CD4-positive, alpha-beta T cell (primary cell): Measurements from ENCODE around the gene CHRNG. TPM values are rescaled to one million over a fixed set of nuclear protein-coding genes. Genes with fewer than 3 reads are reported as not detected.

Experiments used
- ATAC-seq: fragments of 200-7000 bp; cut with Tn5 transposase; one replicate; pipeline ENCODE4 v1.10.0; 2022; ENCODE audit warnings: mild to moderate bottlenecking; ENCODE audit not compliant: poor library complexity
- CTCF ChIA-PET: fragments of 350-600 bp; sonication (Branson Sonifier 250); formaldehyde crosslinking; loops from one replicate; lab custom pipeline; 2021; ENCODE audit warnings: antibody characterized with exemption, inconsistent platforms; lab: Charles Lee
- POLR2A ChIA-PET: fragments of 350-600 bp; sonication (Branson Sonifier 250); formaldehyde crosslinking; loops from one replicate; lab custom pipeline; 2021; ENCODE audit warnings: antibody characterized with exemption, inconsistent platforms; lab: Charles Lee
- DNase-seq, 14 experiments: peaks; one replicate each; pipeline ENCODE4 v3.0.0-alpha.2; 2013 to 2020; ENCODE audit warnings: mixed read lengths in 2 of 14
- H3K27ac ChIP-seq, 2 donors: one replicate each; pipeline versions ENCODE4 v1.5.1 to v1.7.0; 2013; ENCODE audit warnings: low read length in 2 of 2, low read depth in 1 of 2, mild to moderate bottlenecking in 1 of 2
- H3K27me3 ChIP-seq, 2 experiments: 1 replicate in 1 of 2; 2 replicates in 1 of 2; pipeline versions ENCODE4 v1.6.1 to v1.7.0; 2013; ENCODE audit warnings: low read length in 2 of 2, control low read depth in 1 of 2, mild to moderate bottlenecking in 1 of 2, moderate library complexity in 1 of 2; ENCODE audit not compliant: insufficient read depth in 2 of 2, control insufficient read depth in 1 of 2
- H3K36me3 ChIP-seq: one replicate; pipeline ENCODE4 v1.6.1; 2013; ENCODE audit warnings: low read length, control low read depth; ENCODE audit not compliant: insufficient read depth
- H3K4me1 ChIP-seq: one replicate; pipeline ENCODE4 v1.6.1; 2013; ENCODE audit warnings: low read length, control low read depth; ENCODE audit not compliant: insufficient read depth
- H3K4me3 ChIP-seq: one replicate; pipeline ENCODE4 v1.5.1; 2013; ENCODE audit warnings: mild to moderate bottlenecking, low read length, moderate library complexity
- H3K9me3 ChIP-seq, 2 experiments: 1 replicate in 1 of 2; 2 replicates in 1 of 2; pipeline versions ENCODE4 v1.6.1 to v1.7.0; 2013; ENCODE audit warnings: low read length in 2 of 2, mild to moderate bottlenecking in 2 of 2, control low read depth in 1 of 2, moderate library complexity in 1 of 2; ENCODE audit not compliant: control insufficient read depth in 1 of 2, insufficient read depth in 1 of 2
- H3K27ac Mint-ChIP-seq: one replicate; pipeline ENCODE4 v1.8.0; 2020; ENCODE audit warnings: mixed read lengths
- H3K27me3 Mint-ChIP-seq: one replicate; pipeline ENCODE4 v1.8.0; 2021; ENCODE audit warnings: mixed read lengths
- H3K36me3 Mint-ChIP-seq: one replicate; pipeline ENCODE4 v1.8.0; 2021; ENCODE audit warnings: low read depth, mixed read lengths
- H3K4me1 Mint-ChIP-seq: one replicate; pipeline ENCODE4 v1.8.0; 2021; ENCODE audit warnings: low read depth, mixed read lengths
- H3K4me3 Mint-ChIP-seq: one replicate; pipeline ENCODE4 v1.8.0; 2020; ENCODE audit warnings: mild to moderate bottlenecking, mixed read lengths
- H3K9me3 Mint-ChIP-seq: one replicate; pipeline ENCODE4 v1.8.0; 2020; ENCODE audit warnings: mixed read lengths
- intact Hi-C, 2 experiments: fragments of 100-400 bp; cut with DNase I in 1 of 2; cut with micrococcal nuclease in 1 of 2; formaldehyde crosslinking; loops; one replicate each; pipeline versions ENCODE4 v1.15.1 to v1.9.0; 2023 to 2025; cut with DNase I, micrococcal nuclease
- total RNA-seq, 174 experiments: library from RNA in 2 of 174; stranded (reverse) in 2 of 174; gene quantifications; one replicate each; pipeline ENCODE4 v1.2.3 and lab custom pipeline; 2021 to 2026
- TF ChIP-seq, protein P1 (sequence below): fragments of 200-600 bp; IDR thresholded peaks from one replicate; pipeline ENCODE4 v1.8.0; 2022; ENCODE audit warnings: antibody characterized with exemption, mild to moderate bottlenecking

CHRNG gene
- total RNA-seq, 2 experiments from 2014 or later = not detected

GRCh38 chr2:232501331-232501771 is 38.1 kb upstream of the CHRNG start:
- intact Hi-C loops = no loop called here
- no peak overlapping the region for H3K4me3 Mint-ChIP-seq
- no peak overlapping the region for H3K27ac ChIP-seq
- peaks cover 13% of the 10 kb centered on the region for H3K4me1 Mint-ChIP-seq
- H3K27ac Mint-ChIP-seq = no peak overlapping the region
- POLR2A ChIA-PET = no interaction called here
- peaks cover 66% of the 10 kb centered on the region for H3K27me3 Mint-ChIP-seq
- DNase-seq (no peak), ATAC-seq (no peak)
- H3K9me3 ChIP-seq = peaks cover 0 to 4% of the 10 kb centered on the region in 2 experiments
- no peaks in the 10 kb centered on the region for H3K9me3 Mint-ChIP-seq
- no peak overlapping the region for H3K4me3 ChIP-seq
- TF ChIP-seq, protein P1, sequence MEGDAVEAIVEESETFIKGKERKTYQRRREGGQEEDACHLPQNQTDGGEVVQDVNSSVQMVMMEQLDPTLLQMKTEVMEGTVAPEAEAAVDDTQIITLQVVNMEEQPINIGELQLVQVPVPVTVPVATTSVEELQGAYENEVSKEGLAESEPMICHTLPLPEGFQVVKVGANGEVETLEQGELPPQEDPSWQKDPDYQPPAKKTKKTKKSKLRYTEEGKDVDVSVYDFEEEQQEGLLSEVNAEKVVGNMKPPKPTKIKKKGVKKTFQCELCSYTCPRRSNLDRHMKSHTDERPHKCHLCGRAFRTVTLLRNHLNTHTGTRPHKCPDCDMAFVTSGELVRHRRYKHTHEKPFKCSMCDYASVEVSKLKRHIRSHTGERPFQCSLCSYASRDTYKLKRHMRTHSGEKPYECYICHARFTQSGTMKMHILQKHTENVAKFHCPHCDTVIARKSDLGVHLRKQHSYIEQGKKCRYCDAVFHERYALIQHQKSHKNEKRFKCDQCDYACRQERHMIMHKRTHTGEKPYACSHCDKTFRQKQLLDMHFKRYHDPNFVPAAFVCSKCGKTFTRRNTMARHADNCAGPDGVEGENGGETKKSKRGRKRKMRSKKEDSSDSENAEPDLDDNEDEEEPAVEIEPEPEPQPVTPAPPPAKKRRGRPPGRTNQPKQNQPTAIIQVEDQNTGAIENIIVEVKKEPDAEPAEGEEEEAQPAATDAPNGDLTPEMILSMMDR = no peak
- peaks cover 12% of the 10 kb centered on the region for H3K4me1 ChIP-seq
- CTCF ChIA-PET = no interaction called here
- H3K27me3 ChIP-seq = peaks cover 28 to 42% of the 10 kb centered on the region in 2 experiments
- H3K36me3 ChIP-seq = no peaks in the 10 kb centered on the region
- H3K36me3 Mint-ChIP-seq = no peaks in the 10 kb centered on the region

DNA sequence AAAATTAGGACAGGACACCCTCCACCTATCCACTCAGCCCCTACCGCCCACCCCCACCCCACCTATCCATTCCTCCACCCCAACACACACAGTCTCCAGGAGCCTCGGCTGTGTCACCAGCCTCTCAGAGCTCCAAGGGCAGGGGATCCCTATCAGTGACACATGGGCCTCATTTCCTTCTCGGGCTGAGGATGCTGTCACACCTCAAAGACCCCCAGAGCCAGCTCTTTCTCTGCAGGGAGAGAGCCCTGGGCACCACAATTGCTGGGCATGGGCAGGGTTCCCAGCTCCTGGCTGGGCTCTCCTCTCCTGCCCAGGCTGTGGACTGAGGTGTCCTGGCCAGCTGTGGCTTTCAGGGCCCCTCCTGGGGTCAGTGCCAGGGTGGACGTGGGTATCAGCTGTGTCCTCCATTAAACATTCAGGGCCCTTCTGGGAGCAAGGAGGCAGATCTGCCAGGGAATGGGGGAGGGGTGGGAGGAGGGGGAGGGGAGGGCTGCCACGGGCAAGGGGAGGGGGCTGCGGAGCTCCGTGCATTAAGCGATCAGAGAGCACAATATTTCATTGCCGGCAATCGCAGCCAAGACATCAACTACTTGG is 37.6 kb upstream of the CHRNG start:
- H3K27me3 ChIP-seq = peaks cover 28 to 46% of the 10 kb centered on the region in 2 experiments
- H3K9me3 ChIP-seq = peaks cover 0 to 4% of the 10 kb centered on the region in 2 experiments
- ChIA-PET CTCF (no interaction called here), POLR2A (no interaction called here)
- TF ChIP-seq, protein P1 = no peak
- H3K27ac ChIP-seq = no peak overlapping the region
- no peak overlapping the region for H3K27ac Mint-ChIP-seq
- intact Hi-C loops = no loop called here
- H3K36me3 Mint-ChIP-seq = no peaks in the 10 kb centered on the region
- H3K36me3 ChIP-seq = no peaks in the 10 kb centered on the region
- no peak for DNase-seq
- H3K4me3 ChIP-seq = no peak overlapping the region
- H3K4me3 Mint-ChIP-seq = no peak overlapping the region
- H3K4me1 ChIP-seq = peaks cover 12% of the 10 kb centered on the region
- ATAC-seq = no peak
- H3K4me1 Mint-ChIP-seq = peaks cover 13% of the 10 kb centered on the region
- H3K9me3 Mint-ChIP-seq = no peaks in the 10 kb centered on the region
- peaks cover 66% of the 10 kb centered on the region for H3K27me3 Mint-ChIP-seq

GRCh38 chr2:232502511-232502910 is 37.0 kb upstream of the CHRNG start:
- ATAC-seq = peak; percentile 77
- Histone ChIP-seq H3K27ac (no peak overlapping the region), H3K9me3 (peaks cover 0 to 4% of the 10 kb centered on the region in 2 experiments), H3K27me3 (peaks cover 28 to 46% of the 10 kb centered on the region in 2 experiments), H3K4me3 (no peak overlapping the region), H3K4me1 (peaks cover 12% of the 10 kb centered on the region), H3K36me3 (no peaks in the 10 kb centered on the region)
- Mint-ChIP-seq H3K4me3 (peak overlapping the region; percentile 93), H3K4me1 (peaks cover 13% of the 10 kb centered on the region), H3K36me3 (no peaks in the 10 kb centered on the region), H3K9me3 (no peaks in the 10 kb centered on the region), H3K27ac (peak overlapping the region; percentile 76), H3K27me3 (peaks cover 72% of the 10 kb centered on the region)
- TF ChIP-seq, protein P1 = no peak
- DNase-seq = peak in 5 of 14 experiments; percentile 14 to 70 (median 45)
- intact Hi-C loops = no loop called here
- CTCF ChIA-PET = no interaction called here
- POLR2A ChIA-PET = no interaction called here
